Measurements from ENCODE around the gene SLC22A16. TPM values are rescaled to one million over a fixed set of nuclear protein-coding genes. Genes with fewer than 3 reads are reported as not detected.

Gene SLC22A16
- total and polyA plus RNA-seq, 2 of the 8 experiments (the other 6 are each of a cell fraction or from before 2014, with no cell fraction given) = not detected

DNA sequence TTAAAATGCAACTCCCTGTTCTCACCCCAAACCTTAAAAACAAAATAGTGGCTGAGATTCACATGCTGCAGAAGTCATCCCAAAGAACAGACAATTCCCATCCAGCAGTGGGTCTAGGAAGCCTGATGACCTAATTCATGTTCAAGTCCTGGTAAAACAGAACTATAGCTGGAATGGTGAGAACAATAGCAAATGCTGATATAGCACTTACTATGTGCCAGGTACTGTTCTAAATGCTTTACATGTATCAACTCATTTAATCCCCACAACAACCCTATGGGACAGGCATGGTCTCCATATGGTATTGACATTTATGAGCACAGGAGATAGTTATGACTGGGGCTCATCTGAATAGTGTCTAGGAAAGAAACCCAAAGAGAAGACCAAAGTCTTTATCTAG, 66.6 kb downstream of the SLC22A16 start:
- no peak overlapping the region for H3K14ac ChIP-seq (ENCODE audit: insufficient read length)
- H3K36me3 ChIP-seq (ENCODE audit: control insufficient read depth in 2 of 4, insufficient read depth in 4 of 4, low read length in 3 of 4) = no peaks in the 10 kb centered on the region
- DNase-seq (ENCODE audit: low read depth in 1 of 2, low spot score in 2 of 2) (no peak), FAIRE-seq (no peak)
- H3K9me3 ChIP-seq (ENCODE audit: insufficient read depth in 2 of 2, low read depth in 1 of 2, low read length in 1 of 2) = no peaks in the 10 kb centered on the region
- H3K79me1 ChIP-seq (ENCODE audit: low read depth, low read length) = no peaks in the 10 kb centered on the region
- H3K56ac ChIP-seq (replicated peaks; ENCODE audit: insufficient read length, low read depth, low read length) = no peak overlapping the region
- H4K20me1 ChIP-seq (replicated peaks in 1 of 2; ENCODE audit: control insufficient read depth in 1 of 2, insufficient read depth in 2 of 2, low read length in 2 of 2) = no peaks in the 10 kb centered on the region
- H3K9ac ChIP-seq (replicated peaks in 1 of 4; ENCODE audit: extremely low read depth in 1 of 4, low read depth in 3 of 4, low read length in 3 of 4) = no peak overlapping the region
- no peak overlapping the region for H2BK120ac ChIP-seq (replicated peaks; ENCODE audit: low read depth, low read length)
- no peak overlapping the region for H2BK15ac ChIP-seq (ENCODE audit: low read length)
- no peaks in the 10 kb centered on the region for H3K4me1 ChIP-seq (replicated peaks in 1 of 4; ENCODE audit: control insufficient read depth in 3 of 4, insufficient read depth in 4 of 4, low read length in 3 of 4)
- no peak overlapping the region for H2AK5ac ChIP-seq (ENCODE audit: low read depth, low read length)
- CTCF ChIA-PET (ENCODE audit: partially characterized antibody) = interaction anchor here (1.5 to 1.8 kb wide), 2 partner anchors 14 to 18 kb away, joined by 4 to 7 read pairs; no protein-coding TSS in a partner anchor
- H3K27ac ChIP-seq (ENCODE audit: low read depth, low read length) = no peak overlapping the region
- TF ChIP-seq CHD1 (IDR thresholded peaks at IDR 0.05; ENCODE audit: low read depth, low read length) = no peak
- no peak for TF ChIP-seq SUZ12 (IDR thresholded peaks at IDR 0.05; ENCODE audit: low read length)
- TF ChIP-seq ASH2L (IDR thresholded peaks at IDR 0.05; ENCODE audit: low read length) = no peak
- TF ChIP-seq KDM4A (IDR thresholded peaks at IDR 0.05; ENCODE audit: low read depth, low read length, severe bottlenecking) = no peak
- TF ChIP-seq SP1 (IDR thresholded peaks at IDR 0.05; ENCODE audit: low read depth, low read length) = no peak
- H2BK12ac ChIP-seq (ENCODE audit: low read depth, low read length) = no peak overlapping the region
- H4K8ac ChIP-seq (ENCODE audit: extremely low read depth, insufficient read depth, low read length) = no peak overlapping the region
- POLR2A ChIA-PET (ENCODE audit: partially characterized antibody) = no interaction called here
- no peak overlapping the region for H2BK20ac ChIP-seq (ENCODE audit: low read length)
- no peak overlapping the region for H2BK5ac ChIP-seq (ENCODE audit: low read depth, low read length)
- H3K18ac ChIP-seq (ENCODE audit: extremely low read depth, low read length) = no peak overlapping the region
- H3K4ac ChIP-seq (replicated peaks; ENCODE audit: insufficient read length, low read depth, low read length) = no peak overlapping the region
- no peak overlapping the region for H3K23ac ChIP-seq (ENCODE audit: insufficient read length)
- H3K23me2 ChIP-seq (ENCODE audit: low read depth, low read length) = no peaks in the 10 kb centered on the region
- H4K91ac ChIP-seq (replicated peaks; ENCODE audit: insufficient read length, low read length) = no peak overlapping the region
- H3K4me3 ChIP-seq (ENCODE audit: extremely low read depth in 1 of 4, insufficient read depth in 2 of 4, low read depth in 3 of 4, low read length in 4 of 4) = no peak overlapping the region
- H2AFZ ChIP-seq (ENCODE audit: low read length) = no peak overlapping the region
- H3K27me3 ChIP-seq (replicated peaks in 1 of 4; ENCODE audit: control insufficient read depth in 3 of 4, extremely low read depth in 1 of 4, insufficient read depth in 3 of 4, low read length in 3 of 4) = no peaks in the 10 kb centered on the region; a peak in 1 of 7 replicates
- no peaks in the 10 kb centered on the region for H3K79me2 ChIP-seq (ENCODE audit: control insufficient read depth in 1 of 2, insufficient read depth in 2 of 2, low read length in 2 of 2)
- H3K4me2 ChIP-seq (ENCODE audit: insufficient read depth in 1 of 2, low read depth in 2 of 2, low read length in 2 of 2) = no peak overlapping the region
- H4K5ac ChIP-seq (ENCODE audit: insufficient read length, low read depth, low read length) = no peak overlapping the region
